Measurements from ENCODE around the gene NPTN. TPM values are rescaled to one million over a fixed set of nuclear protein-coding genes. Genes with fewer than 3 reads are reported as not detected.

NPTN gene
- total and polyA plus RNA-seq, 2 experiments from 2014 or later, result 56.3 to 113 TPM

DNA sequence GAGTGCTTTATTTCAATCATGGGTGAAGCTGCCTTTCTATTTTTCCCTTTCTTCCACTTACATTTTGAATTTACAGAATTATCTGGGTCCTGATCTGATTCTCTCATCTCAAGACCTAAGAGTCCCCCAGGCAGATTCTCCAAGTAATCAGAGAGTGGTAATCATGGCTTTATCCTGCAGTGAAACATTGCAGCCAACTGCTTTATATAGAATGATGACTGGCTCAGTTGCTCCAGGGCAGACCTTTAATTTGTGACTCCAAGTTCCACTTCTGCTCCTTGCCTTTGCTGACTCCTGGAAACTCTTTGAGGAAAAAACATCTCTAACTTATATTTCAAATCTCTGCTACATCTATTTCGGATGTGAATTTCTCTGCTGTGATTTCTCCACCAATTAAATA is 25.5 kb upstream of the NPTN start:
- Histone ChIP-seq H3K36me3 (ENCODE audit: insufficient read depth) (no peaks in the 10 kb centered on the region), H3K4me2 (no peak overlapping the region), H3K27ac (ENCODE audit: low read depth) (no peak overlapping the region), H3K4me1 (ENCODE audit: insufficient read depth) (no peaks in the 10 kb centered on the region), H2AFZ (no peak overlapping the region), H3K4me3 (no peak overlapping the region), H3K27me3 (ENCODE audit: insufficient read depth) (no peaks in the 10 kb centered on the region), H3F3A (replicated peaks; ENCODE audit: low read depth) (no peaks in the 10 kb centered on the region), H3K9me2 (ENCODE audit: insufficient read depth) (no peaks in the 10 kb centered on the region), H4K20me1 (replicated peaks; ENCODE audit: insufficient read depth) (no peaks in the 10 kb centered on the region), H3K79me2 (replicated peaks; ENCODE audit: insufficient read depth) (no peaks in the 10 kb centered on the region)
- no peak for ATAC-seq
- peaks cover 5% of the 10 kb centered on the region; the same call in 1 of the 3 replicates for H3K36me3 Mint-ChIP-seq (ENCODE audit: low read depth)
- peaks cover 8% of the 10 kb centered on the region; the same call in 2 of the 3 replicates for H3K9me3 Mint-ChIP-seq
- TF ChIP-seq, protein P1, sequence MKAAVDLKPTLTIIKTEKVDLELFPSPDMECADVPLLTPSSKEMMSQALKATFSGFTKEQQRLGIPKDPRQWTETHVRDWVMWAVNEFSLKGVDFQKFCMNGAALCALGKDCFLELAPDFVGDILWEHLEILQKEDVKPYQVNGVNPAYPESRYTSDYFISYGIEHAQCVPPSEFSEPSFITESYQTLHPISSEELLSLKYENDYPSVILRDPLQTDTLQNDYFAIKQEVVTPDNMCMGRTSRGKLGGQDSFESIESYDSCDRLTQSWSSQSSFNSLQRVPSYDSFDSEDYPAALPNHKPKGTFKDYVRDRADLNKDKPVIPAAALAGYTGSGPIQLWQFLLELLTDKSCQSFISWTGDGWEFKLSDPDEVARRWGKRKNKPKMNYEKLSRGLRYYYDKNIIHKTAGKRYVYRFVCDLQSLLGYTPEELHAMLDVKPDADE (IDR thresholded peaks at IDR 0.05), result no peak
- TF ChIP-seq, protein P2, sequence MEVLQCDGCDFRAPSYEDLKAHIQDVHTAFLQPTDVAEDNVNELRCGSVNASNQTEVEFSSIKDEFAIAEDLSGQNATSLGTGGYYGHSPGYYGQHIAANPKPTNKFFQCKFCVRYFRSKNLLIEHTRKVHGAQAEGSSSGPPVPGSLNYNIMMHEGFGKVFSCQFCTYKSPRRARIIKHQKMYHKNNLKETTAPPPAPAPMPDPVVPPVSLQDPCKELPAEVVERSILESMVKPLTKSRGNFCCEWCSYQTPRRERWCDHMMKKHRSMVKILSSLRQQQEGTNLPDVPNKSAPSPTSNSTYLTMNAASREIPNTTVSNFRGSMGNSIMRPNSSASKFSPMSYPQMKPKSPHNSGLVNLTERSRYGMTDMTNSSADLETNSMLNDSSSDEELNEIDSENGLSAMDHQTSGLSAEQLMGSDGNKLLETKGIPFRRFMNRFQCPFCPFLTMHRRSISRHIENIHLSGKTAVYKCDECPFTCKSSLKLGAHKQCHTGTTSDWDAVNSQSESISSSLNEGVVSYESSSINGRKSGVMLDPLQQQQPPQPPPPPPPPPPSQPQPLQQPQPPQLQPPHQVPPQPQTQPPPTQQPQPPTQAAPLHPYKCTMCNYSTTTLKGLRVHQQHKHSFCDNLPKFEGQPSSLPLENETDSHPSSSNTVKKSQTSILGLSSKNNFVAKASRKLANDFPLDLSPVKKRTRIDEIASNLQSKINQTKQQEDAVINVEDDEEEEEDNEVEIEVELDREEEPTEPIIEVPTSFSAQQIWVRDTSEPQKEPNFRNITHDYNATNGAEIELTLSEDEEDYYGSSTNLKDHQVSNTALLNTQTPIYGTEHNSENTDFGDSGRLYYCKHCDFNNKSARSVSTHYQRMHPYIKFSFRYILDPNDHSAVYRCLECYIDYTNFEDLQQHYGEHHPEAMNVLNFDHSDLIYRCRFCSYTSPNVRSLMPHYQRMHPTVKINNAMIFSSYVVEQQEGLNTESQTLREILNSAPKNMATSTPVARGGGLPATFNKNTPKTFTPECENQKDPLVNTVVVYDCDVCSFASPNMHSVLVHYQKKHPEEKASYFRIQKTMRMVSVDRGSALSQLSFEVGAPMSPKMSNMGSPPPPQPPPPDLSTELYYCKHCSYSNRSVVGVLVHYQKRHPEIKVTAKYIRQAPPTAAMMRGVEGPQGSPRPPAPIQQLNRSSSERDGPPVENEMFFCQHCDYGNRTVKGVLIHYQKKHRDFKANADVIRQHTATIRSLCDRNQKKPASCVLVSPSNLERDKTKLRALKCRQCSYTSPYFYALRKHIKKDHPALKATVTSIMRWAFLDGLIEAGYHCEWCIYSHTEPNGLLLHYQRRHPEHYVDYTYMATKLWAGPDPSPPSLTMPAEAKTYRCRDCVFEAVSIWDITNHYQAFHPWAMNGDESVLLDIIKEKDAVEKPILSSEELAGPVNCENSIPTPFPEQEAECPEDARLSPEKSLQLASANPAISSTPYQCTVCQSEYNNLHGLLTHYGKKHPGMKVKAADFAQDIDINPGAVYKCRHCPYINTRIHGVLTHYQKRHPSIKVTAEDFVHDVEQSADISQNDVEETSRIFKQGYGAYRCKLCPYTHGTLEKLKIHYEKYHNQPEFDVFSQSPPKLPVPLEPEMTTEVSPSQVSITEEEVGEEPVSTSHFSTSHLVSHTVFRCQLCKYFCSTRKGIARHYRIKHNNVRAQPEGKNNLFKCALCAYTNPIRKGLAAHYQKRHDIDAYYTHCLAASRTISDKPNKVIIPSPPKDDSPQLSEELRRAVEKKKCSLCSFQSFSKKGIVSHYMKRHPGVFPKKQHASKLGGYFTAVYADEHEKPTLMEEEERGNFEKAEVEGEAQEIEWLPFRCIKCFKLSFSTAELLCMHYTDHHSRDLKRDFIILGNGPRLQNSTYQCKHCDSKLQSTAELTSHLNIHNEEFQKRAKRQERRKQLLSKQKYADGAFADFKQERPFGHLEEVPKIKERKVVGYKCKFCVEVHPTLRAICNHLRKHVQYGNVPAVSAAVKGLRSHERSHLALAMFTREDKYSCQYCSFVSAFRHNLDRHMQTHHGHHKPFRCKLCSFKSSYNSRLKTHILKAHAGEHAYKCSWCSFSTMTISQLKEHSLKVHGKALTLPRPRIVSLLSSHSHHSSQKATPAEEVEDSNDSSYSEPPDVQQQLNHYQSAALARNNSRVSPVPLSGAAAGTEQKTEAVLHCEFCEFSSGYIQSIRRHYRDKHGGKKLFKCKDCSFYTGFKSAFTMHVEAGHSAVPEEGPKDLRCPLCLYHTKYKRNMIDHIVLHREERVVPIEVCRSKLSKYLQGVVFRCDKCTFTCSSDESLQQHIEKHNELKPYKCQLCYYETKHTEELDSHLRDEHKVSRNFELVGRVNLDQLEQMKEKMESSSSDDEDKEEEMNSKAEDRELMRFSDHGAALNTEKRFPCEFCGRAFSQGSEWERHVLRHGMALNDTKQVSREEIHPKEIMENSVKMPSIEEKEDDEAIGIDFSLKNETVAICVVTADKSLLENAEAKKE (CRISPR knock-in tag; IDR thresholded peaks at IDR 0.05), result no peak
- TF ChIP-seq CREB1 (CRISPR knock-in tag; IDR thresholded peaks at IDR 0.05; ENCODE audit: low read depth), result no peak
- no peak for TF ChIP-seq ZNF331 (CRISPR knock-in tag; IDR thresholded peaks at IDR 0.05; ENCODE audit: low read depth)
- TF ChIP-seq, protein P3, sequence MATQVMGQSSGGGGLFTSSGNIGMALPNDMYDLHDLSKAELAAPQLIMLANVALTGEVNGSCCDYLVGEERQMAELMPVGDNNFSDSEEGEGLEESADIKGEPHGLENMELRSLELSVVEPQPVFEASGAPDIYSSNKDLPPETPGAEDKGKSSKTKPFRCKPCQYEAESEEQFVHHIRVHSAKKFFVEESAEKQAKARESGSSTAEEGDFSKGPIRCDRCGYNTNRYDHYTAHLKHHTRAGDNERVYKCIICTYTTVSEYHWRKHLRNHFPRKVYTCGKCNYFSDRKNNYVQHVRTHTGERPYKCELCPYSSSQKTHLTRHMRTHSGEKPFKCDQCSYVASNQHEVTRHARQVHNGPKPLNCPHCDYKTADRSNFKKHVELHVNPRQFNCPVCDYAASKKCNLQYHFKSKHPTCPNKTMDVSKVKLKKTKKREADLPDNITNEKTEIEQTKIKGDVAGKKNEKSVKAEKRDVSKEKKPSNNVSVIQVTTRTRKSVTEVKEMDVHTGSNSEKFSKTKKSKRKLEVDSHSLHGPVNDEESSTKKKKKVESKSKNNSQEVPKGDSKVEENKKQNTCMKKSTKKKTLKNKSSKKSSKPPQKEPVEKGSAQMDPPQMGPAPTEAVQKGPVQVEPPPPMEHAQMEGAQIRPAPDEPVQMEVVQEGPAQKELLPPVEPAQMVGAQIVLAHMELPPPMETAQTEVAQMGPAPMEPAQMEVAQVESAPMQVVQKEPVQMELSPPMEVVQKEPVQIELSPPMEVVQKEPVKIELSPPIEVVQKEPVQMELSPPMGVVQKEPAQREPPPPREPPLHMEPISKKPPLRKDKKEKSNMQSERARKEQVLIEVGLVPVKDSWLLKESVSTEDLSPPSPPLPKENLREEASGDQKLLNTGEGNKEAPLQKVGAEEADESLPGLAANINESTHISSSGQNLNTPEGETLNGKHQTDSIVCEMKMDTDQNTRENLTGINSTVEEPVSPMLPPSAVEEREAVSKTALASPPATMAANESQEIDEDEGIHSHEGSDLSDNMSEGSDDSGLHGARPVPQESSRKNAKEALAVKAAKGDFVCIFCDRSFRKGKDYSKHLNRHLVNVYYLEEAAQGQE (IDR thresholded peaks at IDR 0.05; ENCODE audit: unreplicated experiment), result no peak
- no peak for TF ChIP-seq ZNF114 (CRISPR knock-in tag; IDR thresholded peaks at IDR 0.05)
- no peak for TF ChIP-seq EZH2 (IDR thresholded peaks at IDR 0.05; ENCODE audit: low read depth, unreplicated experiment)
- no peak for TF ChIP-seq NANOG (IDR thresholded peaks at IDR 0.05; ENCODE audit: borderline replicate concordance)
- TF ChIP-seq JUNB (IDR thresholded peaks at IDR 0.05; ENCODE audit: unreplicated experiment), result no peak
- no peak for TF ChIP-seq STAT1 (IDR thresholded peaks at IDR 0.05; ENCODE audit: unreplicated experiment)
- TF ChIP-seq EZH2phosphoT487 (IDR thresholded peaks at IDR 0.05; ENCODE audit: unreplicated experiment), result no peak
- no peak for TF ChIP-seq POLR2AphosphoS5 (IDR thresholded peaks at IDR 0.05; ENCODE audit: low read depth)
- TF ChIP-seq, protein P4, sequence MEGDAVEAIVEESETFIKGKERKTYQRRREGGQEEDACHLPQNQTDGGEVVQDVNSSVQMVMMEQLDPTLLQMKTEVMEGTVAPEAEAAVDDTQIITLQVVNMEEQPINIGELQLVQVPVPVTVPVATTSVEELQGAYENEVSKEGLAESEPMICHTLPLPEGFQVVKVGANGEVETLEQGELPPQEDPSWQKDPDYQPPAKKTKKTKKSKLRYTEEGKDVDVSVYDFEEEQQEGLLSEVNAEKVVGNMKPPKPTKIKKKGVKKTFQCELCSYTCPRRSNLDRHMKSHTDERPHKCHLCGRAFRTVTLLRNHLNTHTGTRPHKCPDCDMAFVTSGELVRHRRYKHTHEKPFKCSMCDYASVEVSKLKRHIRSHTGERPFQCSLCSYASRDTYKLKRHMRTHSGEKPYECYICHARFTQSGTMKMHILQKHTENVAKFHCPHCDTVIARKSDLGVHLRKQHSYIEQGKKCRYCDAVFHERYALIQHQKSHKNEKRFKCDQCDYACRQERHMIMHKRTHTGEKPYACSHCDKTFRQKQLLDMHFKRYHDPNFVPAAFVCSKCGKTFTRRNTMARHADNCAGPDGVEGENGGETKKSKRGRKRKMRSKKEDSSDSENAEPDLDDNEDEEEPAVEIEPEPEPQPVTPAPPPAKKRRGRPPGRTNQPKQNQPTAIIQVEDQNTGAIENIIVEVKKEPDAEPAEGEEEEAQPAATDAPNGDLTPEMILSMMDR (conservative IDR thresholded peaks at IDR 0.05; ENCODE audit: low read depth in 2 of 2), result no peak
- no peak overlapping the region for H3K4me3 Mint-ChIP-seq
- H3K27ac Mint-ChIP-seq, result no peak overlapping the region
- H3K4me1 Mint-ChIP-seq, result no peaks in the 10 kb centered on the region
- no peak for DNase-seq (ENCODE audit: low spot score)
- H3K27me3 Mint-ChIP-seq (ENCODE audit: insufficient read depth, low read depth, poor library complexity), result peaks cover 4% of the 10 kb centered on the region

Measured in GM23338 (cell line).